K562 (cell line): Measurements from ENCODE around the gene ZSWIM7. TPM values are rescaled to one million over a fixed set of nuclear protein-coding genes. Genes with fewer than 3 reads are reported as not detected.
A peak's percentile ranks its signal among the peaks of the same experiment; 100 is the strongest.

ENCODE experiments used
- HDAC3 ChIP-seq: fragments of 450-650 bp; IDR thresholded peaks from 2 replicates; pipeline ENCODE4 v1.6.1; 2018; ENCODE audit warnings: borderline replicate concordance, mild to moderate bottlenecking, moderate library complexity; ENCODE audit not compliant: partially characterized antibody
- ID3 ChIP-seq, 2 experiments: fragments of 250-450 bp in 1 of 2; fragments of 450-650 bp in 1 of 2; sonication (Bioruptor Pico) in 1 of 2; IDR thresholded peaks; 2 replicates each; pipeline versions ENCODE4 v1.6.1 to v1.8.0; 2016 to 2021; ENCODE audit warnings: mild to moderate bottlenecking in 2 of 2, moderate library complexity in 2 of 2, missing compliant biosample characterization in 1 of 2, missing genetic modification characterization in 1 of 2
- NFRKB ChIP-seq: fragments of 450-650 bp; IDR thresholded peaks from 2 replicates; pipeline ENCODE4 v1.6.1; 2016; ENCODE audit warnings: low read depth
- NKRF ChIP-seq: fragments of 450-650 bp; IDR thresholded peaks from 2 replicates; pipeline ENCODE4 v1.6.1; 2016; ENCODE audit warnings: borderline replicate concordance
- PHF21A ChIP-seq: fragments of 450-650 bp; IDR thresholded peaks from 2 replicates; pipeline ENCODE4 v1.6.1; 2017; ENCODE audit warnings: low read depth, borderline replicate concordance
- SIN3B ChIP-seq: fragments of 450-650 bp; IDR thresholded peaks from 2 replicates; pipeline ENCODE4 v1.6.1; 2017; ENCODE audit warnings: low read depth, mild to moderate bottlenecking, moderate library complexity
- SMARCE1 ChIP-seq: fragments of 450-650 bp; IDR thresholded peaks from 2 replicates; pipeline ENCODE4 v1.7.1; 2016; ENCODE audit warnings: mild to moderate bottlenecking
- polyA plus RNA-seq, 8 experiments: library from polyadenylated mRNA; depleted of rRNA in 4 of 8; stranded (reverse) in 5 of 8; unstranded in 3 of 8; fragments of >200 nt; fragmentation: Nextera tagmentation in 2 of 8; fragmentation: Illumina TruSeq in 1 of 8; extraction: Ambion mirVana in 2 of 8; extraction: Trizol in 1 of 8; gene quantifications; 2 replicates each; pipeline versions ENCODE4 v1.2.1 to v1.2.3, GENCODE V29; 2011 to 2014; ENCODE audit warnings: inconsistent platforms in 1 of 8, missing spikeins in 1 of 8
- total RNA-seq, 7 experiments: library from RNA; depleted of rRNA in 6 of 7; stranded (reverse); fragments of >200 nt in 6 of 7; fragmentation: Illumina TruSeq in 2 of 7; extraction: Trizol in 2 of 7; gene quantifications; 2 replicates each; pipeline versions ENCODE4 v1.2.1 to v1.2.3, GENCODE V29; 2011 to 2021; ENCODE audit warnings: low replicate concordance in 1 of 7
- TF ChIP-seq, protein P1 (sequence below): fragments of 150-350 bp; conservative IDR thresholded peaks from 2 replicates; pipeline ENCODE4 v1.6.1; 2014; ENCODE audit warnings: low read length
- TF ChIP-seq, protein P2 (sequence below), 2 experiments: fragments of 450-650 bp; IDR thresholded peaks; 2 replicates each; pipeline ENCODE4 v1.6.1; 2016; ENCODE audit warnings: mild to moderate bottlenecking in 2 of 2, borderline replicate concordance in 1 of 2, low read depth in 1 of 2, moderate library complexity in 1 of 2

Gene ZSWIM7
- total and polyA plus RNA-seq, 9 of the 15 experiments (the other 6 are each of a cell fraction or from before 2014, with no cell fraction given), result 5.9 to 18.7 (median 9.5) TPM

DNA sequence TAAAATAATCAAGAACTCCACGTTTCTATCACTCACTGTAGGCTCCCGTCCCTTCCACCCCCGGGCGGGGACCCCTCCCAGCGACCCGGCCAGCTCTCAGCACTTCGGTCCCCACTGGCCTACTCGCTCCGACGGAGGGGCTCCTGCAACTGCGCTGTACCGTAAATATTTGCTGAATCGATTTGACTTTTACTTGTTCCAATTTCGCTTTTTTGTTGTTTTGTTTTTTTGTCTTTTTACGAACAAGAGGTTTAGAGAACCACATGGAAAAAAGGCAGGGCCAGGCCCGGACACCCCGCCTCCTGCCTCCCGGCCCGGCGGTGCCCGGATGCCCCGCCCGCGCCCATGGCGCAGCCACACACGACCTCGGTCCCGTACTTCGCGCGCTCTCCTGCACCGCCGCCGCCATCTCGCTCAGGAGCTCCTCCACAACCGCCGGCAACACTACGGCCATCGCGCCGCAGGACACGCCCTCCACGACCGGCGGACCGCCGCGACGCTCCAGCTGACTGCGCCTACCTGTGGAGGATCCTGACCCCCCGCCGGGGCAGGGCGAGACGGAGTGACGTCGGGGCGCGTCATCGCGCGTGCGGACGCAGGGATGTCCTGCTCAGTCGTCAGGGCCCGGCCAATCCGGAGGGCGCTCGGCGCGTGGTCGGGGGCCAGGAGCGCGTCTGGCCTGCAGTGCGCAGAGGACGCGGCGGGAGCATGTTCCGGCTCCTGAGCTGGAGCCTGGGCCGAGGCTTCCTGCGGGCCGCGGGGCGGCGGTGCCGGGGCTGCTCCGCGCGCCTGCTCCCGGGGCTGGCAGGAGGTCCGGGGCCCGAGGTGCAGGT is at the start of gene ZSWIM7, which contains the start of gene TTC19 (continued):
- TF ChIP-seq, protein P1, sequence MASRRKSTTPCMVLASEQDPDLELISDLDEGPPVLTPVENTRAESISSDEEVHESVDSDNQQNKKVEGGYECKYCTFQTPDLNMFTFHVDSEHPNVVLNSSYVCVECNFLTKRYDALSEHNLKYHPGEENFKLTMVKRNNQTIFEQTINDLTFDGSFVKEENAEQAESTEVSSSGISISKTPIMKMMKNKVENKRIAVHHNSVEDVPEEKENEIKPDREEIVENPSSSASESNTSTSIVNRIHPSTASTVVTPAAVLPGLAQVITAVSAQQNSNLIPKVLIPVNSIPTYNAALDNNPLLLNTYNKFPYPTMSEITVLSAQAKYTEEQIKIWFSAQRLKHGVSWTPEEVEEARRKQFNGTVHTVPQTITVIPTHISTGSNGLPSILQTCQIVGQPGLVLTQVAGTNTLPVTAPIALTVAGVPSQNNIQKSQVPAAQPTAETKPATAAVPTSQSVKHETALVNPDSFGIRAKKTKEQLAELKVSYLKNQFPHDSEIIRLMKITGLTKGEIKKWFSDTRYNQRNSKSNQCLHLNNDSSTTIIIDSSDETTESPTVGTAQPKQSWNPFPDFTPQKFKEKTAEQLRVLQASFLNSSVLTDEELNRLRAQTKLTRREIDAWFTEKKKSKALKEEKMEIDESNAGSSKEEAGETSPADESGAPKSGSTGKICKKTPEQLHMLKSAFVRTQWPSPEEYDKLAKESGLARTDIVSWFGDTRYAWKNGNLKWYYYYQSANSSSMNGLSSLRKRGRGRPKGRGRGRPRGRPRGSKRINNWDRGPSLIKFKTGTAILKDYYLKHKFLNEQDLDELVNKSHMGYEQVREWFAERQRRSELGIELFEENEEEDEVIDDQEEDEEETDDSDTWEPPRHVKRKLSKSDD, result no peak
- TF ChIP-seq, protein P2, sequence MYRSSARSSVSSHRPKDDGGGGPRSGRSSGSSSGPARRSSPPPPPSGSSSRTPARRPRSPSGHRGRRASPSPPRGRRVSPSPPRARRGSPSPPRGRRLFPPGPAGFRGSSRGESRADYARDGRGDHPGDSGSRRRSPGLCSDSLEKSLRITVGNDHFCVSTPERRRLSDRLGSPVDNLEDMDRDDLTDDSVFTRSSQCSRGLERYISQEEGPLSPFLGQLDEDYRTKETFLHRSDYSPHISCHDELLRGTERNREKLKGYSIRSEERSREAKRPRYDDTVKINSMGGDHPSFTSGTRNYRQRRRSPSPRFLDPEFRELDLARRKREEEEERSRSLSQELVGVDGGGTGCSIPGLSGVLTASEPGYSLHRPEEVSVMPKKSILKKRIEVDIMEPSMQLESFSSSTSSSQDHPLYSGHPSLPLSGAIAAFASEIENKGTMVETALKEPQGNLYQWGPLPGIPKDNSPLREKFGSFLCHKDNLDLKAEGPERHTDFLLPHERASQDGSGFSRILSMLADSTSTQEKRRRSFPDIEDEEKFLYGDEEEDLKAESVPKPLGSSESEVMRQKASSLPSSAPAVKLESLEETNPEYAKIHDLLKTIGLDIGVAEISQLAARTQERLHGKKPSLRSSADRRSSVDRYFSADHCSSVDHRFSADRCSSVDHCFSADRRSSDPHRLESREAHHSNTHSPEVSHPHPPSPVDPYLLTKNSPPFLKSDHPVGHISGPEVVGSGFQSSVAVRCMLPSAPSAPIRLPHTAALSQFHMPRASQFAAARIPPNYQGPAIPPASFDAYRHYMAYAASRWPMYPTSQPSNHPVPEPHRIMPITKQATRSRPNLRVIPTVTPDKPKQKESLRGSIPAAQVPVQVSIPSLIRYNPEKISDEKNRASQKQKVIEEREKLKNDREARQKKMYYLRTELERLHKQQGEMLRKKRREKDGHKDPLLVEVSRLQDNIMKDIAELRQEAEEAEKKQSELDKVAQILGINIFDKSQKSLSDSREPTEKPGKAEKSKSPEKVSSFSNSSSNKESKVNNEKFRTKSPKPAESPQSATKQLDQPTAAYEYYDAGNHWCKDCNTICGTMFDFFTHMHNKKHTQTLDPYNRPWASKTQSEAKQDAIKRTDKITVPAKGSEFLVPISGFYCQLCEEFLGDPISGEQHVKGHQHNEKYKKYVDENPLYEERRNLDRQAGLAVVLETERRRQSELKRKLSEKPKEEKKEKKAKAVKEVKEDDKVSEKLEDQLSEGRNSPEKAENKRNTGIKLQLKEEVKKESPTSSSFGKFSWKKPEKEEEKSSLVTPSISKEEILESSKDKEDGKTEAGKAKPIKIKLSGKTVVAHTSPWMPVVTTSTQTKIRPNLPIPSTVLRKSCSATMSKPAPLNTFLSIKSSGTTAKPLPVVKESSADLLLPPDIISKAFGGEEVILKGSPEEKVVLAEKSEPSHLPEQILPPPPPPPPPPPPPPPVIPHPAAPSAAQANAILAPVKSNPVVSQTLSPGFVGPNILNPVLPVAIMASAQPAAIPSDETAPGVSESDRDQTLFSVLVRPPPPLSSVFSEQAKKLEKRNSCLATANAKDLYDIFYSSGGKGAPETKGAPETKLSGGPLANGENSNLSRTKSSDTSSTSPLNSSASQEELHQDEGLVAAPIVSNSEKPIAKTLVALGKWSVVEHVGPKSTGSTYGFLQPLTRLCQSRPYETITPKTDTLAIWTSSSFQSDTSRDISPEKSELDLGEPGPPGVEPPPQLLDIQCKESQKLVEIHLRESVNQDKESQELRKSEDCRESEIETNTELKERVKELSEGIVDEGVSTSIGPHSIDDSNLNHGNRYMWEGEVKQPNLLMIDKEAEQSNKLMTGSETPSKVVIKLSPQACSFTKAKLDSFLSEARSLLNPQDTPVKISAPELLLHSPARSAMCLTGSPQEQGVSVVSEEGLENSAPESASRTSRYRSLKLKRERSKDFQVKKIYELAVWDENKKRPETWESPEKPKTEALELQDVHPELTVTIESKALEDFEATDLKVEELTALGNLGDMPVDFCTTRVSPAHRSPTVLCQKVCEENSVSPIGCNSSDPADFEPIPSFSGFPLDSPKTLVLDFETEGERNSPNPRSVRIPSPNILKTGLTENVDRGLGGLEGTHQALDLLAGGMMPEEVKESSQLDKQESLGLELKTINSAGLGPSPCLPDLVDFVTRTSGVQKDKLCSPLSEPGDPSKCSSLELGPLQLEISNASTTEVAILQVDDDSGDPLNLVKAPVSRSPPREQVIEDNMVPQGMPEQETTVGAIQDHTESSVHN (IDR thresholded peaks at IDR 0.05; ENCODE audit: borderline replicate concordance in 1 of 2, low read depth in 1 of 2), result no peak
- TF ChIP-seq ID3 (CRISPR knock-in tag; IDR thresholded peaks at IDR 0.05) (no peak), ID3 (tag; IDR thresholded peaks at IDR 0.05) (0 out of 2 replicates have a peak, but pooled peaks have one; percentile 53), SMARCE1 (no peak), SIN3B (no peak), NFRKB (0 out of 2 replicates have a peak, but pooled peaks have one; percentile 26), NKRF (peak; percentile 75; the same call in 1 of the 2 replicates), PHF21A (peak; percentile 47; the same call in 1 of the 2 replicates), HDAC3 (no peak)
